HEK293T (cell line): ENCODE results near the gene SIK3.

Source experiments
- ARNT ChIP-seq: fragments of 450-650 bp; IDR thresholded peaks from 2 replicates; pipeline ENCODE4 v1.6.1; 2017; ENCODE audit warnings: mild to moderate bottlenecking
- BHLHE40 ChIP-seq: fragments of 450-650 bp; IDR thresholded peaks from 2 replicates; pipeline ENCODE4 v1.6.1; 2016; ENCODE audit warnings: mild to moderate bottlenecking, moderate library complexity, borderline replicate concordance
- ELF4 ChIP-seq: fragments of 450-650 bp; IDR thresholded peaks from 2 replicates; pipeline ENCODE4 v1.6.1; 2017; ENCODE audit warnings: antibody characterized with exemption
- FOXA1 ChIP-seq: fragments of 450-650 bp; IDR thresholded peaks from 2 replicates; pipeline ENCODE4 v1.6.1; 2016; ENCODE audit warnings: mild to moderate bottlenecking
- FOXK2 ChIP-seq: fragments of 450-650 bp; IDR thresholded peaks from 2 replicates; pipeline ENCODE4 v1.6.1; 2016; ENCODE audit warnings: mild to moderate bottlenecking
- FOXM1 ChIP-seq: fragments of 450-650 bp; IDR thresholded peaks from 2 replicates; pipeline ENCODE4 v1.6.1; 2017; ENCODE audit warnings: mild to moderate bottlenecking, borderline replicate concordance
- HDGF ChIP-seq: fragments of 450-650 bp; IDR thresholded peaks from 2 replicates; pipeline ENCODE4 v1.6.1; 2017; ENCODE audit warnings: antibody characterized with exemption, borderline replicate concordance
- PKNOX1 ChIP-seq: fragments of 450-650 bp; IDR thresholded peaks from 2 replicates; pipeline ENCODE4 v1.6.1; 2016
- SP1 ChIP-seq: fragments of 450-650 bp; IDR thresholded peaks from 2 replicates; pipeline ENCODE4 v1.6.1; 2017
- SUZ12 ChIP-seq: fragments of 450-650 bp; IDR thresholded peaks from 2 replicates; pipeline ENCODE4 v1.6.1; 2016; ENCODE audit warnings: mild to moderate bottlenecking
- ZNF384 ChIP-seq: fragments of 450-650 bp; IDR thresholded peaks from 2 replicates; pipeline ENCODE4 v1.6.1; 2016

GRCh38 chr11:116955949-116956348 is 142.3 kb downstream of the SIK3 start:
- TF ChIP-seq FOXA1 (no peak), FOXK2 (no peak), BHLHE40 (no peak), SUZ12 (no peak), PKNOX1 (no peak), ARNT (no peak), ZNF384 (no peak), FOXM1 (no peak), HDGF (no peak), SP1 (no peak), ELF4 (no peak)
